Endothelial cell of umbilical vein (primary cell): Measurements from ENCODE around the gene CDK4. TPM values are rescaled to one million over a fixed set of nuclear protein-coding genes. Genes with fewer than 3 reads are reported as not detected.
A peak's percentile ranks its signal among the peaks of the same experiment; 100 is the strongest.

ENCODE experiments used
- Bru-seq: library from RNA; stranded (reverse); fragments of 400-500 nt; gene quantifications from one replicate; lab custom pipeline; 2021; lab: Mats Ljungman, UMichigan
- BruChase-seq, 2 experiments: library from RNA; stranded (reverse); fragments of 400-500 nt; gene quantifications; one replicate each; lab custom pipeline; 2021; lab: Mats Ljungman, UMichigan
- BruUV-seq: library from RNA; stranded (reverse); fragments of 400-500 nt; replicated peaks from 2 replicates; lab custom pipeline; 2021; lab: Mats Ljungman, UMichigan
- CTCF ChIA-PET: fragments of 300-600, 350-600 bp; sonication (Branson Sonifier 250); formaldehyde crosslinking; loops from one replicate; lab custom pipeline; 2021; ENCODE audit warnings: antibody characterized with exemption, inconsistent platforms; lab: Charles Lee
- POLR2A ChIA-PET: fragments of 300-600, 350-600 bp; sonication (Branson Sonifier 250); formaldehyde crosslinking; loops from one replicate; lab custom pipeline; 2021; ENCODE audit warnings: antibody characterized with exemption, inconsistent platforms; lab: Charles Lee
- DNase-seq: peaks from one replicate; pipeline ENCODE4 v3.0.0-alpha.2; 2011; ENCODE audit warnings: low read depth, low spot score
- FAIRE-seq: peaks from 2 replicates; lab custom pipeline; 2011; peaks lifted over from hg19 to GRCh38; lab: Jason Lieb, UNC
- H2AFZ ChIP-seq: 2 replicates; pipeline ENCODE4 v1.6.0; 2012; ENCODE audit warnings: low read depth, low read length, control low read depth, inconsistent platforms
- H3K27ac ChIP-seq: 2 replicates; pipeline ENCODE4 v1.5.1; 2011; ENCODE audit warnings: low read depth, mild to moderate bottlenecking, control low read depth, low read length, moderate library complexity; ENCODE audit not compliant: insufficient read depth
- H3K27me3 ChIP-seq, 2 experiments: 2 replicates each; pipeline versions ENCODE4 v1.6.0 to v1.6.1; 2011; ENCODE audit warnings: low read length in 2 of 2, mixed read lengths in 1 of 2; ENCODE audit not compliant: control insufficient read depth in 2 of 2, insufficient read depth in 2 of 2
- H3K36me3 ChIP-seq, 2 experiments: 2 replicates in 1 of 2; 3 replicates in 1 of 2; pipeline ENCODE4 v1.5.1; 2011; ENCODE audit warnings: low read length in 2 of 2, mild to moderate bottlenecking in 1 of 2, moderate library complexity in 1 of 2; ENCODE audit not compliant: control insufficient read depth in 2 of 2, insufficient read depth in 2 of 2; ENCODE audit errors: extremely low read depth in 1 of 2
- H3K4me1 ChIP-seq: 3 replicates; pipeline ENCODE4 v1.5.1; 2011; ENCODE audit warnings: mild to moderate bottlenecking, low read length; ENCODE audit not compliant: control insufficient read depth, insufficient read depth; ENCODE audit errors: extremely low read depth
- H3K4me2 ChIP-seq: 2 replicates; pipeline ENCODE4 v1.6.1; 2011; ENCODE audit warnings: low read length, control low read depth, mixed read lengths; ENCODE audit not compliant: insufficient read depth
- H3K4me3 ChIP-seq, 3 experiments: fragments of 200-600 bp in 1 of 3; sonication (generic), shearing (Covaris generic) in 1 of 3; replicated peaks in 1 of 3; 2 replicates each; pipeline ENCODE4 v1.5.1; 2011 to 2016; ENCODE audit warnings: control low read depth in 3 of 3, low read length in 3 of 3, mild to moderate bottlenecking in 2 of 3, inconsistent platforms in 1 of 3, low read depth in 1 of 3, moderate library complexity in 1 of 3; ENCODE audit not compliant: insufficient read depth in 1 of 3
- H3K79me2 ChIP-seq: 2 replicates; pipeline ENCODE4 v1.6.0; 2012; ENCODE audit warnings: low read length, inconsistent platforms; ENCODE audit not compliant: control insufficient read depth, insufficient read depth
- H3K9ac ChIP-seq: replicated peaks from 2 replicates; pipeline ENCODE3; 2011; ENCODE audit warnings: low read length, control low read depth; ENCODE audit not compliant: insufficient read depth; ENCODE audit errors: extremely low read depth
- H3K9me1 ChIP-seq: replicated peaks from 3 replicates; pipeline ENCODE4 v1.6.0; 2011; ENCODE audit warnings: mild to moderate bottlenecking, low read length; ENCODE audit not compliant: control insufficient read depth, insufficient read depth; ENCODE audit errors: extremely low read depth
- H3K9me3 ChIP-seq: replicated peaks from 2 replicates; pipeline ENCODE4 v1.5.1; 2012; ENCODE audit warnings: low read length, inconsistent platforms; ENCODE audit not compliant: control insufficient read depth, insufficient read depth
- H4K20me1 ChIP-seq: replicated peaks from 2 replicates; pipeline ENCODE3; 2011; ENCODE audit warnings: mild to moderate bottlenecking, low read length; ENCODE audit not compliant: control insufficient read depth, insufficient read depth; ENCODE audit errors: extremely low read depth
- EZH2 ChIP-seq: IDR thresholded peaks from 2 replicates; pipeline ENCODE4 v1.6.1; 2012; ENCODE audit warnings: borderline replicate concordance, low read depth, mild to moderate bottlenecking, moderate library complexity, low read length, inconsistent platforms; ENCODE audit not compliant: severe bottlenecking
- FOS ChIP-seq: IDR thresholded peaks from 2 replicates; pipeline ENCODE4 v1.6.1; 2011; ENCODE audit warnings: mild to moderate bottlenecking, low read length, moderate library complexity, borderline replicate concordance; ENCODE audit not compliant: insufficient read depth
- GATA2 ChIP-seq: IDR thresholded peaks from 2 replicates; pipeline ENCODE4 v1.7.0; 2011; ENCODE audit warnings: low read depth, mild to moderate bottlenecking, moderate library complexity, mixed read lengths, low read length; ENCODE audit not compliant: insufficient read length, insufficient read depth
- JUN ChIP-seq: IDR thresholded peaks from 2 replicates; pipeline ENCODE4 v1.6.1; 2011; ENCODE audit warnings: borderline replicate concordance, low read depth; ENCODE audit not compliant: insufficient read length, insufficient read depth
- MYC ChIP-seq: IDR thresholded peaks from one replicate; pipeline ENCODE4 v1.6.1; 2011; ENCODE audit warnings: mild to moderate bottlenecking, low read depth, low read length
- POLR2A ChIP-seq: IDR thresholded peaks from 2 replicates; pipeline ENCODE4 v1.6.1; 2012; ENCODE audit warnings: low read depth, mild to moderate bottlenecking, control low read depth, low read length
- POLR2AphosphoS5 ChIP-seq: IDR thresholded peaks from 2 replicates; pipeline ENCODE4 v1.6.1; 2012; ENCODE audit warnings: low read depth, mild to moderate bottlenecking, control low read depth, low read length, moderate library complexity; ENCODE audit not compliant: insufficient read depth
- dilution Hi-C: fragments of 300-500 bp; cut with MboI; formaldehyde crosslinking; loops from one replicate; pipeline ENCODE4 v1.15.0; 2019; ENCODE audit warnings: low sequenced_read_pairs; ENCODE audit not compliant: extremely low pct_ligation_motif_present
- intact Hi-C: fragments of 100-400 bp; cut with micrococcal nuclease; formaldehyde crosslinking; loops from one replicate; pipeline ENCODE4 v1.10.0; 2022
- long read RNA-seq: library from polyadenylated mRNA; stranded (forward); transcript quantifications from one replicate; pipeline ENCODE4 v2.0.0, GENCODE V29; 2021
- polyA minus RNA-seq, 3 experiments: library from RNA; depleted of rRNA, polyadenylated mRNA; stranded (reverse); fragments of >200 nt; gene quantifications; 1 replicate in 1 of 3; 2 replicates in 2 of 3; pipeline ENCODE4 v1.2.3, GENCODE V29; 2011
- polyA plus RNA-seq, 4 experiments: library from polyadenylated mRNA; depleted of rRNA in 3 of 4; stranded (reverse) in 3 of 4; unstranded in 1 of 4; fragments of >200 nt; gene quantifications; 2 replicates each; pipeline versions ENCODE4 v1.2.1 to v1.2.3, GENCODE V29; 2011 to 2012; ENCODE audit warnings: missing spikeins in 1 of 4
- total RNA-seq: library from RNA; stranded (reverse); gene quantifications from 2 replicates; pipeline ENCODE4 v1.2.3, GENCODE V29; 2021
- TF ChIP-seq, protein P1 (sequence below), 2 donors: IDR thresholded peaks; 1 replicate in 1 of 2; 2 replicates in 1 of 2; pipeline ENCODE4 v1.5.1; 2011; ENCODE audit warnings: low read length in 2 of 2, mild to moderate bottlenecking in 2 of 2, moderate library complexity in 2 of 2, control low read depth in 1 of 2, inconsistent platforms in 1 of 2, low read depth in 1 of 2; ENCODE audit not compliant: insufficient read depth in 1 of 2; ENCODE audit errors: extremely low read depth in 1 of 2
- TF ChIP-seq, protein P2 (sequence below): IDR thresholded peaks from 2 replicates; pipeline ENCODE4 v1.6.1; 2011; ENCODE audit not compliant: insufficient read depth, insufficient read length

CDK4 gene
- total RNA-seq (156 and 171 TPM in 2 replicates), polyA plus RNA-seq (300 and 332 TPM in 2 replicates), polyA minus RNA-seq (184 and 194 TPM in 2 replicates), Bru-seq, nascent RNA (percentile 89 among the genes with signal in this experiment), BruChase-seq, experiment 1, labeled RNA remaining after a 6-hour chase (percentile 97 among the genes with signal in this experiment), BruChase-seq, experiment 2, labeled RNA remaining after a 2-hour chase (percentile 89 among the genes with signal in this experiment)
- polyA plus RNA-seq (2011; cell fraction: cytosol; rRNA removed) = 337 and 366 TPM in 2 replicates
- polyA plus RNA-seq (2011; cell fraction: nucleus; rRNA removed) = 173 and 189 TPM in 2 replicates
- 197 and 206 TPM in 2 replicates for polyA plus RNA-seq (2012)
- polyA minus RNA-seq (2011; cell fraction: cytosol; rRNA and poly(A)+ RNA removed) = 130 TPM
- 54.8 and 62.4 TPM in 2 replicates for polyA minus RNA-seq (2011; cell fraction: nucleus; rRNA and poly(A)+ RNA removed)
- long read RNA-seq, transcript CDK4-203 (7 exons, 776 nt) = minor isoform, 5 of 443 reads
- long read RNA-seq, transcript CDK4-201 (8 exons, 2,076 nt) = major isoform, 397 of 443 reads
- long read RNA-seq, partial matches to known transcripts = 13 of 443 reads
- long read RNA-seq, other reads (novel, unspliced or antisense) = 27 of 443 reads

DNA sequence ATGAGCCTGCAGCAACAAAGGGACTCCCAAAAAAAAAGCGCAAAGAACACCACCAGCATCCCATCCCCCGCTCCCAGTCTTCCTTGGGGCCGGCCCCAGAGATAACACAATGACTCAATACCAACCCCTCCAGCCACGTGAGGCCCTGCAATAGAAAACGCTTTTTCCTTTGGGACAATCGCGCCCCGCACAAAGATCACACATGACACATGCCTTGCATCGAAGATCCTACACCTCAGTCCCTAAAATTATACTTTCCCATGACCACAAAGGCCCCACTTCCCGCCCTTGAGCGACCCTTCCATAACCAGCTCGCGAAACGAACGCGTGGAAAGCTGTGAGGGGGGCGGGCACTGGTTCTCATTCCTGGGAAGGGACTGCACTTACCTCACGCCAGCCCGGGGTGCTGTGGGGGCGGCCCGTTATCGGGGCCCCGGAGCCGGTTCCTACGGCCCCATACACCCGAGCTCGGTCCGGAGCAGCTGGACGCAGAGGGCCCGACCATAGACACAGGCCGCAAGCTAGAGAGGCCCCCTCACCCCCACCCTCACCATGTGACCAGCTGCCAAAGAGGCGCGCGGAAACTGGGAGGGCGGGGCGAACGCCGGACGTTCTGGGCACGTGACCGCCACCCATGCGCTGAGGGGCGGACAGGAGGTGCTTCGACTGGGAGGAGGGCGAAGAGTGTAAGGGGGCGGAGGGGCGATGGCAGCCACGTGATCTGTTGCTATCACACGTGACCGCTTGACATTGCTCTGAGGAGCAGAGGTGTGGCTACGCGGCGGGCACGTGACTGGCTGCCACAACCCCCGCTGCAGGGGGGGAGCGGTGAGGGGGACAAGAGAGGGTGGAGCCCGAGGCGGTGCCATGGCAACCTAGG is at the start of gene CDK4:
Gene CDK4, minus strand, starts transcription at position 523 of the 880 bp plus-strand sequence. CDS start 593 bp downstream, outside the sequence.
- Histone ChIP-seq H4K20me1 (no peaks in the 10 kb centered on the region), H3K4me2 (peak within 1 kb of the TSS; percentile 86), H3K4me1 (peaks cover 17% of the 10 kb centered on the region), H3K9me1 (no peaks in the 10 kb centered on the region), H3K79me2 (peaks cover 19% of the 10 kb centered on the region), H3K27ac (peak within 1 kb of the TSS; percentile 68), H3K9ac (peak within 1 kb of the TSS; percentile 88), H3K36me3 (peaks cover 4 to 22% of the 10 kb centered on the region in 2 experiments), H3K27me3 (peaks cover 22 to 28% of the 10 kb centered on the region in 2 experiments), H3K9me3 (no peaks in the 10 kb centered on the region), H3K4me3 (peak within 1 kb of the TSS; percentile 19 to 78 (median 61)), H2AFZ (peak within 1 kb of the TSS; percentile 29)
- BruUV-seq = TSS peak; percentile 67
- intact Hi-C loops (loop anchor here (1.0 kb wide), 2 partner anchors 20 to 26 kb away; partner anchors contain the start of genes EEF1AKMT3 and METTL1), dilution Hi-C loops (no loop called here)
- FAIRE-seq (peak; percentile 97), DNase-seq (peak; percentile 100)
- CTCF ChIA-PET = interaction anchor here (0.8 to 1.2 kb wide), 2 partner anchors 12 to 26 kb away, joined by 3 to 5 read pairs; no protein-coding TSS in a partner anchor
- no peak for TF ChIP-seq JUN
- TF ChIP-seq GATA2 = peak; percentile 35
- TF ChIP-seq FOS = peak; percentile 46
- TF ChIP-seq EZH2 = no peak
- peak; percentile 76 for TF ChIP-seq POLR2AphosphoS5
- peak; percentile 84 for TF ChIP-seq POLR2A
- TF ChIP-seq, protein P1, sequence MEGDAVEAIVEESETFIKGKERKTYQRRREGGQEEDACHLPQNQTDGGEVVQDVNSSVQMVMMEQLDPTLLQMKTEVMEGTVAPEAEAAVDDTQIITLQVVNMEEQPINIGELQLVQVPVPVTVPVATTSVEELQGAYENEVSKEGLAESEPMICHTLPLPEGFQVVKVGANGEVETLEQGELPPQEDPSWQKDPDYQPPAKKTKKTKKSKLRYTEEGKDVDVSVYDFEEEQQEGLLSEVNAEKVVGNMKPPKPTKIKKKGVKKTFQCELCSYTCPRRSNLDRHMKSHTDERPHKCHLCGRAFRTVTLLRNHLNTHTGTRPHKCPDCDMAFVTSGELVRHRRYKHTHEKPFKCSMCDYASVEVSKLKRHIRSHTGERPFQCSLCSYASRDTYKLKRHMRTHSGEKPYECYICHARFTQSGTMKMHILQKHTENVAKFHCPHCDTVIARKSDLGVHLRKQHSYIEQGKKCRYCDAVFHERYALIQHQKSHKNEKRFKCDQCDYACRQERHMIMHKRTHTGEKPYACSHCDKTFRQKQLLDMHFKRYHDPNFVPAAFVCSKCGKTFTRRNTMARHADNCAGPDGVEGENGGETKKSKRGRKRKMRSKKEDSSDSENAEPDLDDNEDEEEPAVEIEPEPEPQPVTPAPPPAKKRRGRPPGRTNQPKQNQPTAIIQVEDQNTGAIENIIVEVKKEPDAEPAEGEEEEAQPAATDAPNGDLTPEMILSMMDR (IDR thresholded peaks at IDR 0.05; ENCODE audit: extremely low read depth in 1 of 2, insufficient read depth in 1 of 2, low read depth in 1 of 2, low read length in 2 of 2) = no peak
- TF ChIP-seq MYC = peak; percentile 33
- TF ChIP-seq, protein P2, sequence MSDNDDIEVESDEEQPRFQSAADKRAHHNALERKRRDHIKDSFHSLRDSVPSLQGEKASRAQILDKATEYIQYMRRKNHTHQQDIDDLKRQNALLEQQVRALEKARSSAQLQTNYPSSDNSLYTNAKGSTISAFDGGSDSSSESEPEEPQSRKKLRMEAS = peak; percentile 100
- POLR2A ChIA-PET = no interaction called here
